Measurements from ENCODE around the gene NEK6.
"Not testable (repeated sequence)": the region's sequence is repeated elsewhere in the genome, so short reads cannot be mapped to it uniquely, and the experiment has no call there.

NEK6 gene

DNA sequence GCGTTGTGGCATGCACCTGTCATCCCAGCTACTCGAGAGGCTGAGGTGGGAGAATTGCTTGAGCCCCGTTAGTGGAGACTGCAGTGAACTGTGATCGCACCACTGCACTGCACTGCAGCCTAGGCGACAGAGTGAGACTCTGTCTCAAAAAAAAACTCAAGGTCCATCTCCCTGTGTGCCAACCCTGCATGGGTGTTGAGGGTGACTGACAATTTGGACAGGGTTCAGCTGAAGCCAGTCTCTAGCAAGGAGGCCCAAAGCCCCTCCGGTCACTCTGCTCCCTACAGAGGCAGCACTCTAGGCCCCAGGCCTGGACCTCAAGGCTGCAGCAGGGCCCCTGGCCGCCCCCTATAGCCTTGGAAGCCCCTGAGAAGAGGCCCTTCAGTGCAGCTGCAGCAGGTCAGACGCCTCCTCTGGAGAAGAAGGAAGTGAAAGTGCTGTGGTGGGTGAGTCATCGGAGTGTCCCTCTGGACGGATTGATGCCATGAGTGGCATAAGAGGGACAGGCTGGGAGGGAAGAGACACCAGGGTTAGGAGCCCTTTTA, 39.2 kb upstream of the NEK6 start:
- Mint-ChIP-seq H3K4me3 (peak overlapping the region; percentile 25), H3K4me1 (ENCODE audit: low read depth) (peaks cover 50% of the 10 kb centered on the region), H3K36me3 (ENCODE audit: low read depth) (no peaks in the 10 kb centered on the region), H3K27me3 (ENCODE audit: low read depth) (peaks cover 12% of the 10 kb centered on the region), H3K9me3 (no peaks in the 10 kb centered on the region), H3K27ac (peak overlapping the region; percentile 45)

- Mint-ChIP-seq H3K4me1 (ENCODE audit: low read depth) (peaks cover 49% of the 10 kb centered on the region), H3K27me3 (ENCODE audit: low read depth) (peaks cover 12% of the 10 kb centered on the region), H3K9me3 (no peaks in the 10 kb centered on the region), H3K27ac (peak overlapping the region; percentile 45), H3K36me3 (ENCODE audit: low read depth) (no peaks in the 10 kb centered on the region), H3K4me3 (peak overlapping the region; percentile 25)
These were observed 38.7 kb upstream of the NEK6 start for GRCh38 chr9:124218987-124219461.

DNA sequence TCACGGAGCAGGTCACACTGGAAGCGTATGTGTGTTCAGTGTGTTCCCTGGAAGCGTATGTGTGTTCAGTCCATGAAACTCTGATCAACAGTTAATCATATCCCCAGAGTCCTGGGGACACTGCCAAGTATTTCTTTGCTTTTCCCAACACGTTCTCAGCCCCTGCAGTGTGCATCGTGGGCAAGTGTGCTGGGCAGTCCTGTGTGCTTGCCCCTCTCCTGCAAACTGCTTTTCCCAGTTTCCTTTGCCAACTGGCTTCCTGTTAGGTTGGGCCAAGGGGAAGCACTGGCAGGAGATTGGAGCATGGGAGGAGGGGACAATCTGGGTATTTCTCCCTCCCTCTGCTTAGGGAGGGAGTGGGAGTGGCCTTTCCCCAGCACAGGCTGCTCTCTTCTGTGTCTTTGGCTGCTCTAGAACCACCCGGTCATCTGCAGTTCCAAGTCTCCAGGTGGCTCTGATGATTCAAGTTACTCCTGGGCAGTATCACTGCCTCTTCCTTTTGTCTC, 36.8 kb upstream of the NEK6 start:
- H3K4me3 Mint-ChIP-seq: no peak overlapping the region
- H3K27me3 Mint-ChIP-seq (ENCODE audit: low read depth): peaks cover 19% of the 10 kb centered on the region
- no peaks in the 10 kb centered on the region for H3K9me3 Mint-ChIP-seq
- no peaks in the 10 kb centered on the region for H3K36me3 Mint-ChIP-seq (ENCODE audit: low read depth)
- peaks cover 35% of the 10 kb centered on the region for H3K4me1 Mint-ChIP-seq (ENCODE audit: low read depth)
- peak overlapping the region; percentile 5 for H3K27ac Mint-ChIP-seq

DNA sequence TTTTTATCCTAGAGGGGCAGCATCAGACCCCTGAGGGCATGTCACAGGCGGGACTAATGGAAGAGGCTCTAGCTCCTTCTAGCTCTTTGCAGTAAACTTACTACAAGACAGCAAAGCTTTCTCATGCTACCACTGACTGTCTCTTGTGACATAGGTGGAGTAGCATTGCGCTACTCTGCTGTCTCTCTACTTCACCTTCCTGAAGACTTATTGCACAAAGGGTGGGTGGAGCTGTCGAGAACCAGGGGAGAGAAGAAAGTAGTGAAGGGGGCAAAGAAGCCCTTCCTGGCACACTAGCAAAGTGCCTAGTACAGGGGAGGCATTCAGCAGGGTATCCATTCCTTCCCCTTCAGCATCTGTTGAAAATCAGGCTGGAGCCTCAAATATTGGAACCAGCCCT, 36.1 kb upstream of the NEK6 start:
- H3K4me3 Mint-ChIP-seq: no peak overlapping the region

DNA sequence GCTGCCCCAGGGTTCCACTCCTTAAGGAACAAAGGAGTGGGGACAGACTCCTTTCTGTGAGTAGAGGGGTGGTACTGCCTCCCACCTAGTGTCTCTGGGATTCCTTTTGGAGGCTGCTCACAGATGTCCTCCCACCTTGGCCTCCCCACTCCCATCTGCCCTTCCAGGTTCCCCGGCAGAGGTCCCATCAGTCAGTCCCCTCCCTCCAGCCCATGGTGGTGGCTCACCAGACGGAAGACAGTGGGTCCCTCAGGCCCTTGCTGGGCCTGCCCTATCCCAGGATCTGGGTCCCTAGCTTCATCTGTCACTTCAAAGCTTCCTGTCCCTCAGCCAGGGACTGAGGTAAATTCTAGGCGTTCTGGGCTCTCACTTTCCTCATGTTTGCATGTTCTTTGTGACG, 35.6 kb upstream of the NEK6 start:
- H3K36me3 Mint-ChIP-seq (ENCODE audit: low read depth): no peaks in the 10 kb centered on the region
- no peaks in the 10 kb centered on the region for H3K9me3 Mint-ChIP-seq
- no peak overlapping the region for H3K27ac Mint-ChIP-seq
- peaks cover 21% of the 10 kb centered on the region for H3K27me3 Mint-ChIP-seq (ENCODE audit: low read depth)
- peaks cover 25% of the 10 kb centered on the region for H3K4me1 Mint-ChIP-seq (ENCODE audit: low read depth)
- H3K4me3 Mint-ChIP-seq: no peak overlapping the region

More for the DNA sequence above, 36.1 kb upstream of the NEK6 start:
- Mint-ChIP-seq H3K36me3 (ENCODE audit: low read depth) (no peaks in the 10 kb centered on the region), H3K9me3 (no peaks in the 10 kb centered on the region), H3K4me1 (ENCODE audit: low read depth) (peaks cover 28% of the 10 kb centered on the region), H3K27ac (no peak overlapping the region), H3K27me3 (ENCODE audit: low read depth) (peaks cover 21% of the 10 kb centered on the region)

GRCh38 chr9:124222918-124223720, 34.6 kb upstream of the NEK6 start:
- Mint-ChIP-seq H3K4me1 (ENCODE audit: low read depth) (peaks cover 15% of the 10 kb centered on the region), H3K36me3 (ENCODE audit: low read depth) (no peaks in the 10 kb centered on the region), H3K27me3 (ENCODE audit: low read depth) (peaks cover 21% of the 10 kb centered on the region), H3K9me3 (no peaks in the 10 kb centered on the region), H3K27ac (no peak overlapping the region), H3K4me3 (no peak overlapping the region)

GRCh38 chr9:124225945-124226344, 31.8 kb upstream of the NEK6 start:
- H3K4me1 Mint-ChIP-seq (ENCODE audit: low read depth): peaks cover 4% of the 10 kb centered on the region
- no peaks in the 10 kb centered on the region for H3K9me3 Mint-ChIP-seq
- H3K27me3 Mint-ChIP-seq (ENCODE audit: low read depth): peaks cover 14% of the 10 kb centered on the region
- H3K4me3 Mint-ChIP-seq: no peak overlapping the region
- H3K36me3 Mint-ChIP-seq (ENCODE audit: low read depth): no peaks in the 10 kb centered on the region
- H3K27ac Mint-ChIP-seq: no peak overlapping the region

DNA sequence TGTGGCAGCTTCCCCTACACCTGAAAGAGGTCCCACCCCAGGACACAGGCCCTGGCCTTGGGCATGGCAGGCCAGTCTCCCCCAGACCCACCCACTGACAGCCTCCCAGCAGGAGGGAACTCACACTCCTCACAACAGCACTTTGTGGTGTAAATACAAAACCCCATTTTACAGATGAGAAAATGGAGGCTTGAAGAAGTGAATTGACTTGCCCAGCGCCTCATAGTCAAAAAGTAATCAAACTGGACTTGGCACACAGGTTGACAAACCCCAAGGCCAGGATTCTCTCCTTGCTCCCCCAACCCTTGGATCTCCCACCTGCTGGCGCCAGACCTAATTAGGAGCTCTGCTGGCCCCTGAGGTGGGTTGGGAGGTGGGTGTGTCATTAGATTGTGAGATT, 29.2 kb upstream of the NEK6 start:
- Mint-ChIP-seq H3K9me3 (no peaks in the 10 kb centered on the region), H3K27me3 (ENCODE audit: low read depth) (peaks cover 14% of the 10 kb centered on the region), H3K36me3 (ENCODE audit: low read depth) (no peaks in the 10 kb centered on the region), H3K4me3 (no peak overlapping the region), H3K27ac (no peak overlapping the region), H3K4me1 (ENCODE audit: low read depth) (no peaks in the 10 kb centered on the region)

- Mint-ChIP-seq H3K4me3 (no peak overlapping the region), H3K36me3 (ENCODE audit: low read depth) (no peaks in the 10 kb centered on the region), H3K9me3 (no peaks in the 10 kb centered on the region), H3K4me1 (ENCODE audit: low read depth) (no peaks in the 10 kb centered on the region), H3K27ac (no peak overlapping the region), H3K27me3 (ENCODE audit: low read depth) (peaks cover 16% of the 10 kb centered on the region)
These were observed 26.5 kb upstream of the NEK6 start for GRCh38 chr9:124231095-124231737.

DNA sequence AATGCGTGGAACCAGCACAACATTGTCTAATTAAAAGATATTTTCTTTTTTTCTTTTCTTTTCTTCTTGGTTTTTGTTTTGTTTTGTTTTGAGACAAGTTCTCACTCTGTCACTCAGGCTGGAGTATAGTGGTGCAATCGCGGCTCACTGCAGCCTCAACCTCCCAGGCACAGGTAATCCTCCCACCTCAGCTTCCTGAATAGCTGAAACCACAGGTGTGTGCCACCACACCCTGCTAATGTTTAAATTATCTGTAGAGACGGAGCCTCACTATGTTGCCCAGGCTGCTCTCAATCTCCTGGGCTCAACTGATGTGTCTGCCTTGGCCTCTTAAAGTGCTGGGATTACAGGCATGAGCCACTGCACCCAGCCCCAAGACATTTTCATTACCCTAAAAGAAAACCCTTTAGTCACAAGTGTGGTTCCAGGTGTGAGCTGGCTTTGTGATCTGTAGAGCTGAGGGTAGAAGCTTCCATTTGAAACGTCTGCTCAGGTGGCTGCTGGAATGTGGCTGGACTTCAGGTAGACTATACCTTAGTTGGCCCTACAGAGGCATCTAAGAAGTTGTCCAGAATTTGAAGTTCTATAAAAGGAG, 19.1 kb upstream of the NEK6 start:
- peaks cover 41% of the 10 kb centered on the region for H3K27me3 Mint-ChIP-seq (ENCODE audit: low read depth)
- no peak overlapping the region for H3K27ac Mint-ChIP-seq
- H3K4me1 Mint-ChIP-seq (ENCODE audit: low read depth): peaks cover 20% of the 10 kb centered on the region
- no peaks in the 10 kb centered on the region for H3K9me3 Mint-ChIP-seq
- H3K4me3 Mint-ChIP-seq: peak overlapping the region; percentile 60
- H3K36me3 Mint-ChIP-seq (ENCODE audit: low read depth): peaks cover 2% of the 10 kb centered on the region

- Mint-ChIP-seq H3K4me3 (no peak overlapping the region), H3K27me3 (ENCODE audit: low read depth) (peaks cover 37% of the 10 kb centered on the region), H3K27ac (no peak overlapping the region)
These were observed 18.3 kb upstream of the NEK6 start for GRCh38 chr9:124239249-124240073.

GRCh38 chr9:124242331-124243194, 15.2 kb upstream of the NEK6 start:
- Mint-ChIP-seq H3K9me3 (no peaks in the 10 kb centered on the region), H3K4me1 (ENCODE audit: low read depth) (peaks cover 20% of the 10 kb centered on the region), H3K27me3 (ENCODE audit: low read depth) (peaks cover 20% of the 10 kb centered on the region), H3K4me3 (no peak overlapping the region), H3K36me3 (ENCODE audit: low read depth) (peaks cover 2% of the 10 kb centered on the region), H3K27ac (no peak overlapping the region)

More at GRCh38 chr9:124239249-124240073, 18.3 kb upstream of the NEK6 start:
- H3K9me3 Mint-ChIP-seq: no peaks in the 10 kb centered on the region
- H3K4me1 Mint-ChIP-seq (ENCODE audit: low read depth): peaks cover 20% of the 10 kb centered on the region
- peaks cover 2% of the 10 kb centered on the region for H3K36me3 Mint-ChIP-seq (ENCODE audit: low read depth)

- not testable (repeated sequence) for H3K36me3 Mint-ChIP-seq (ENCODE audit: low read depth); H3K9me3 Mint-ChIP-seq; H3K27ac Mint-ChIP-seq; H3K4me3 Mint-ChIP-seq; H3K27me3 Mint-ChIP-seq (ENCODE audit: low read depth); H3K4me1 Mint-ChIP-seq (ENCODE audit: low read depth)
These were observed 10.4 kb upstream of the NEK6 start for GRCh38 chr9:124247393-124247792.
